SK-N-SH (cell line): ENCODE results near the gene PIEZO2. TPM values are rescaled to one million over a fixed set of nuclear protein-coding genes. Genes with fewer than 3 reads are reported as not detected.
"Not testable (repeated sequence)": the region's sequence is repeated elsewhere in the genome, so short reads cannot be mapped to it uniquely, and the experiment has no call there.

Experiments
- CTCF ChIA-PET: fragments of 300-600, 350-600 bp; formaldehyde crosslinking; extraction: SDS; loops from one replicate; lab custom pipeline; 2021; lab: Yijun Ruan, JAX
- POLR2A ChIA-PET: fragments of 350-600 bp; sonication (Branson Sonifier 250); formaldehyde crosslinking; extraction: SDS; loops from one replicate; lab custom pipeline; 2020; ENCODE audit warnings: antibody characterized with exemption, inconsistent platforms; lab: Yijun Ruan, JAX
- DNase-seq: peaks from one replicate; pipeline ENCODE4 v3.0.0; 2012
- H2AFZ ChIP-seq: fragments of 200-600 bp; sonication (generic); 2 replicates; pipeline ENCODE4 v1.8.1; 2016; ENCODE audit warnings: antibody characterized with exemption, mild to moderate bottlenecking, low read depth
- H3F3A ChIP-seq: fragments of 200-600 bp; sonication (generic); replicated peaks from 2 replicates; pipeline ENCODE3; 2016; ENCODE audit warnings: antibody characterized with exemption, mild to moderate bottlenecking; ENCODE audit not compliant: insufficient read depth
- H3K27ac ChIP-seq, 2 experiments: fragments of 200-500 bp in 1 of 2; fragments of 200-600 bp in 1 of 2; sonication (Bioruptor generic) in 1 of 2; sonication (generic), shearing (Covaris generic) in 1 of 2; 2 replicates each; pipeline versions ENCODE4 v1.5.1 to v1.6.1; 2014 to 2016; ENCODE audit warnings: low read depth in 2 of 2, inconsistent platforms in 1 of 2, low read length in 1 of 2, mild to moderate bottlenecking in 1 of 2, mixed read lengths in 1 of 2
- H3K27me3 ChIP-seq: fragments of 200-600 bp; sonication (generic), shearing (Covaris generic); 2 replicates; pipeline ENCODE4 v1.6.1; 2016; ENCODE audit warnings: mixed run types; ENCODE audit not compliant: insufficient read depth
- H3K36me3 ChIP-seq, 2 experiments: fragments of 200-500 bp in 1 of 2; fragments of 200-600 bp in 1 of 2; sonication (Bioruptor generic) in 1 of 2; sonication (generic) in 1 of 2; replicated peaks in 1 of 2; 2 replicates each; pipeline versions ENCODE3 to v1.5.1; 2014 to 2016; ENCODE audit warnings: low read length in 1 of 2, mild to moderate bottlenecking in 1 of 2; ENCODE audit not compliant: insufficient read depth in 2 of 2, control insufficient read depth in 1 of 2
- H3K4me1 ChIP-seq, 2 experiments: fragments of 200-500 bp in 1 of 2; fragments of 200-600 bp in 1 of 2; sonication (Bioruptor generic) in 1 of 2; sonication (generic), shearing (Covaris generic) in 1 of 2; 2 replicates each; pipeline versions ENCODE4 v1.5.1 to v1.6.1; 2014 to 2016; ENCODE audit warnings: low read depth in 1 of 2, low read length in 1 of 2, mixed run types in 1 of 2; ENCODE audit not compliant: insufficient read depth in 2 of 2, control insufficient read depth in 1 of 2
- H3K4me2 ChIP-seq: fragments of 200-600 bp; sonication (generic), shearing (Covaris generic); 2 replicates; pipeline ENCODE4 v1.6.1; 2017; ENCODE audit warnings: mixed run types
- H3K4me3 ChIP-seq, 2 experiments: fragments of 200-500 bp in 1 of 2; fragments of 200-600 bp in 1 of 2; sonication (Bioruptor generic) in 1 of 2; sonication (generic), shearing (Covaris generic) in 1 of 2; 2 replicates each; pipeline versions ENCODE4 v1.5.1 to v1.8.1; 2014 to 2016; ENCODE audit warnings: low read depth in 2 of 2, inconsistent platforms in 1 of 2, low read length in 1 of 2, mild to moderate bottlenecking in 1 of 2, mixed read lengths in 1 of 2, moderate library complexity in 1 of 2
- H3K79me2 ChIP-seq: fragments of 200-600 bp; sonication (generic); 2 replicates; pipeline ENCODE4 v1.8.1; 2017; ENCODE audit warnings: mild to moderate bottlenecking; ENCODE audit not compliant: insufficient read depth
- H3K9ac ChIP-seq: fragments of 200-600 bp; sonication (generic); 2 replicates; pipeline ENCODE4 v1.6.1; 2017; ENCODE audit warnings: mixed run types
- H3K9me2 ChIP-seq: fragments of 200-600 bp; sonication (generic); 2 replicates; pipeline ENCODE4 v1.6.1; 2017; ENCODE audit warnings: mixed run types
- H3K9me3 ChIP-seq: fragments of 200-600 bp; sonication (generic); 2 replicates; pipeline ENCODE4 v1.6.1; 2017; ENCODE audit warnings: mixed run types, mild to moderate bottlenecking, moderate library complexity
- H4K20me1 ChIP-seq: fragments of 200-600 bp; sonication (generic); 2 replicates; pipeline ENCODE4 v1.6.1; 2017; ENCODE audit warnings: mild to moderate bottlenecking, mixed run types; ENCODE audit not compliant: insufficient read depth
- CHD2 ChIP-seq: fragments of 150-350 bp; IDR thresholded peaks from 2 replicates; pipeline ENCODE4 v1.6.1; 2018; ENCODE audit warnings: low read length; ENCODE audit not compliant: partially characterized antibody
- FOXJ3 ChIP-seq: sonication (generic); formaldehyde crosslinking; IDR thresholded peaks from 2 replicates; pipeline ENCODE4 v1.5.1; 2020; ENCODE audit warnings: mild to moderate bottlenecking, missing genetic modification reagents
- GATA2 ChIP-seq: sonication (generic); formaldehyde crosslinking; IDR thresholded peaks from 2 replicates; pipeline ENCODE4 v1.5.0; 2020; ENCODE audit warnings: mild to moderate bottlenecking, missing genetic modification reagents
- MAX ChIP-seq: IDR thresholded peaks from 2 replicates; pipeline ENCODE4 v1.4.0; 2012; ENCODE audit warnings: low read depth
- MXI1 ChIP-seq: IDR thresholded peaks from 2 replicates; pipeline ENCODE4 v1.6.1; 2012; ENCODE audit warnings: mild to moderate bottlenecking, low read depth, low read length, improper control_type of control experiment
- YY1 ChIP-seq: IDR thresholded peaks from 2 replicates; pipeline ENCODE4 v1.4.0; 2012; ENCODE audit warnings: low read depth, mild to moderate bottlenecking
- ZBTB33 ChIP-seq: IDR thresholded peaks from 2 replicates; pipeline ENCODE4 v1.4.0; 2012; ENCODE audit warnings: low read depth, borderline replicate concordance
- whole genome bisulfite sequencing: methylation state at CpG from one replicate; pipeline ENCODE4 v1.1.6; 2017; ENCODE audit warnings: low lambda C conversion rate; 5-methylcytosine and 5-hydroxymethylcytosine counted together
- polyA plus RNA-seq, 3 experiments: library from polyadenylated mRNA; depleted of rRNA; stranded (reverse); fragments of >200 nt; gene quantifications; 2 replicates each; pipeline ENCODE4 v1.2.3, GENCODE V29; 2012

PIEZO2 gene
- polyA plus RNA-seq, 1 of the 3 experiments (the other 2 are of a cell fraction), result not detected

GRCh38 chr18:11134940-11135339 is 14.4 kb downstream of the PIEZO2 start (continued):
- TF ChIP-seq YY1 (no peak), CHD2 (no peak), ZBTB33 (no peak), GATA2 (CRISPR knock-in tag) (no peak), FOXJ3 (CRISPR knock-in tag) (no peak), MAX (no peak)

DNA sequence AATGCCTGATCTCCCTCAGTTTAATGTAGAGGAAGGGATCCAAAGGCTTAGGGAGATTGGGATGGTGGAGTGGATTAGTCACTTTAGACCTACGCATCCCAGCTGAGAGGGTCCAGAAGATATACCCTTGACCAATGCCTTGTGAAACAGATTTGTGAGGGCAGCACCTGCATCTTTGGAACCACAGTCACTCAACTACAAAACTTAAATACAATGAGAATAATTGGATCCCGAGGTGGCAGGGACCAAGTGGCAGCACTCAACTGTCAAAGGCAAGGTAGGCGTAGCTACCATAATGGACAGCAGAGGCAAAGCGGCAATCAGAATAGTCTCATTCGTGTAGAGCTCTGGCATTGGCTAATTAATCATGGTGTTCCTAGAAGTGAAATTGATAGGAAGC is 20.3 kb downstream of the PIEZO2 start:
- H3K79me2 ChIP-seq, H3F3A ChIP-seq, H3K4me3 ChIP-seq, H4K20me1 ChIP-seq, H2AFZ ChIP-seq, POLR2A ChIA-PET, H3K27me3 ChIP-seq, H3K9me3 ChIP-seq, H3K4me1 ChIP-seq, CTCF ChIA-PET, H3K9me2 ChIP-seq, H3K27ac ChIP-seq, H3K36me3 ChIP-seq, H3K4me2 ChIP-seq, DNase-seq, H3K9ac ChIP-seq: not testable (repeated sequence)
- WGBS, result 7% methylated on average over 5 of the region's 5 CpGs

DNA sequence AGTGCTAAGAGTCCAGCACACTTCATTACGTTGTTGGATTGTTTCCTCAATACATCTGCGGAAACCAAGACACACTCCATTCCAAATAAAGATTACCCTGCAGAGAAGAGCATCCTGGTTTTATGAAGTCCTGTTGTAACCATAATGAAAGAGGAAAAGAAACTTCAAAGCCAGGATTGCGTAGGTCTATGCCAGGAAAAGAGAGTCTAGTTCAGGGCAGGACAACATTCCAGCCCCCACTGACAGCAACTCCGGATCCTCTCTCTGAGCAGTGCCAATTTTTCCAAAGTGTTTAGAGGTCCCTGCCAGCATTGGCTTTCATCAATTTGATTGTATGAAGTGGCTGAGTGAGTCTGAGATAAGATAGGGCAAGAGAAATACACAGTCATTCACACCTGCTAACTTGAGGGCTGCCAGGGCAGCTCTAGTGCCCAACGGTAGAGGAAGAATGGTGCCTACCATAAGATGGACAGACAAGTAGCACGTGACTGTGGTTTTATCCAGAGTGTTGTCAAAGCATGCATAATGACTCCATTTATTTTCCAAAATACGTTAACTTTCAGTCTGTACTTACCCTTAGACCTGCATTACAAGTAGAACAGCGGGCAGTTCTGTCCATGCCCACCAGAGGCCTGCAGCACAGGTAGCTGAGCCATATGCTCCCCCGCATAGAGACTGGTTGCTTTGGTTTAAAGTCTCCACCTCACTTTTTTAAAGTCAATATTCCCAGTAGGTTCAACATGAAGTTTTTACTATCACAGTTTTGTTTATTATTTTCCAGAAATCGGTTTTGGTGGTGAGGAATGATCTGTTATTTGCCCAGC is 23.7 kb downstream of the PIEZO2 start:
- ChIA-PET POLR2A (no interaction called here), CTCF (no interaction called here)
- DNase-seq, result no peak
- Histone ChIP-seq H3F3A (no peaks in the 10 kb centered on the region), H3K9me3 (no peaks in the 10 kb centered on the region), H3K36me3 (no peaks in the 10 kb centered on the region), H3K4me1 (no peaks in the 10 kb centered on the region), H3K4me3 (no peak overlapping the region), H3K9me2 (no peaks in the 10 kb centered on the region), H2AFZ (no peak overlapping the region), H3K27ac (no peak overlapping the region), H4K20me1 (no peaks in the 10 kb centered on the region), H3K79me2 (no peaks in the 10 kb centered on the region), H3K27me3 (0 out of 2 replicates have a peak, but pooled peaks cover 4% of the 10 kb centered on the region), H3K4me2 (no peak overlapping the region), H3K9ac (no peak overlapping the region)
- WGBS, result 12% methylated on average over 10 of the region's 10 CpGs
- no peak for TF ChIP-seq MXI1
